GM19239 (cell line): ENCODE measurements around the gene TWF2.

Experiments used
- DNase-seq: peaks from one replicate; pipeline ENCODE4 v3.0.0; 2011; ENCODE audit warnings: low spot score; ENCODE audit not compliant: insufficient read length
- FAIRE-seq: peaks from 2 replicates; lab custom pipeline; 2011; peaks lifted over from hg19 to GRCh38; lab: Jason Lieb, UNC

Gene TWF2

GRCh38 chr3:52259448-52259847 lies 20.5 kb upstream of the TWF2 start:
- FAIRE-seq: no peak
- DNase-seq: no peak

DNA sequence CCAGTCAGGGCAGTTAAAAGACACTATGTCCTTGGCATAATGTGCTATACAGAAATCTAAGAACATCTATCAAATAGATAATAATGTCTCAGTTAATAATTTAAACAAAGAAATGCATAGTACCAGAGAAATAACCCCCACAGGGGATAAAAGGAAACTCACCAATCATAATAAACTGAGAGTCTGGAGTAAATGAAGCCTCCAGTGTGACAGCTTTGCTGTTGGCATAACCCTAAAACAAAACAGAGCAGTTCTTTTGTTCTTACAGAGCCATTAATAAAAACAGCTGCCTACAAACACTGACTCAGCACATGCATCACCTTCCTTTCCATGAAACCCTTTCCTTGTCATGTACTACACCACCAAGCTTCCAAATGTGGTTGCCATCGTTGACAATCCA lies 20.1 kb upstream of the TWF2 start:
- DNase-seq (no peak), FAIRE-seq (no peak)

DNA sequence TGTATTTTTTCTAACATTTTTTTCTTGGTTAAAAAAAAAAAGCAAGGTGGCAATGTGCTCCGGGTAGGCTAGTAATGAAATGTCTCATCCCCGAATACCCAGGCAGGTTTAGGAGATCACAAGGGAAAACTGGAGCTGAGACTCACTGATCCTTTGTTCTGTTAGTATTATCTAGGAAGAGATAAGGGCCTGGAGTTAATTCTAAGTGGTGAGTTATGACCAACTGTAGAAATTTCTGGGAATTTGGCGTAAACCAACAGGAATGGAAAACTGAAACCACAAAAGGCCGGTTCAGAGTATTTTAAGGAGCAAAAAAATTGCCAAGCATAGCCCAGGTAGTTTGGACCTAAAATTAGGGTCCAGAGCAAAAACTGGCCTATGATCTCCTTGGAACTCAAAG lies 19.0 kb upstream of the TWF2 start:
- DNase-seq: no peak
- no peak for FAIRE-seq

DNA sequence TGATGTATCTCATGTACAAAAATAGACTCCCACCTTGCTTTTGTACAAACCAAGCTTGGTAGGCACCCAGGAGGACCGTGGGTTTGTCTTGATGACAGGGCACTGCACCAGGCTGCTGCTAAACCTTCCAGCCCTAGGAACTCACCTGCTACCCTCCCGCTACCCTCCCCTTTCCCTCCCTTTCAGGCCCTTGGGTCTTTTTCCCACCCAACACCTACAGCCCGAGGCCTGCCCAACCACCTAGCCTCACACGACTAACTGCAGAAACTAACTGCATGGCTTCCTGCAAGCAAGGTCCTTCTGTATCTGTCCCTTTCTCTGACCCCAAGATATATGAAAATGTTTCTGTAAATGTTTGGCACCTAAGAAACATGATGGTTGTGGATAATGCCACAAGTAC lies 17.7 kb upstream of the TWF2 start:
- FAIRE-seq (no peak), DNase-seq (no peak)

- no peak for DNase-seq
- FAIRE-seq: no peak
These were observed 17.2 kb upstream of the TWF2 start for GRCh38 chr3:52256159-52256558.

- FAIRE-seq (no peak), DNase-seq (no peak)
These were observed 15.7 kb upstream of the TWF2 start for GRCh38 chr3:52254608-52255007.

- FAIRE-seq: peak; percentile 93
- DNase-seq: peak; percentile 93
These were observed 14.7 kb upstream of the TWF2 start for GRCh38 chr3:52253314-52254304.

- no peak for FAIRE-seq
These were observed 11.2 kb upstream of the TWF2 start for GRCh38 chr3:52250122-52250521.

GRCh38 chr3:52249683-52250082 lies 10.7 kb upstream of the TWF2 start:
- no peak for DNase-seq
- no peak for FAIRE-seq

More at GRCh38 chr3:52250122-52250521, 11.2 kb upstream of the TWF2 start:
- no peak for DNase-seq

GRCh38 chr3:52248816-52249547 lies 10.0 kb upstream of the TWF2 start:
- FAIRE-seq: no peak
- no peak for DNase-seq

DNA sequence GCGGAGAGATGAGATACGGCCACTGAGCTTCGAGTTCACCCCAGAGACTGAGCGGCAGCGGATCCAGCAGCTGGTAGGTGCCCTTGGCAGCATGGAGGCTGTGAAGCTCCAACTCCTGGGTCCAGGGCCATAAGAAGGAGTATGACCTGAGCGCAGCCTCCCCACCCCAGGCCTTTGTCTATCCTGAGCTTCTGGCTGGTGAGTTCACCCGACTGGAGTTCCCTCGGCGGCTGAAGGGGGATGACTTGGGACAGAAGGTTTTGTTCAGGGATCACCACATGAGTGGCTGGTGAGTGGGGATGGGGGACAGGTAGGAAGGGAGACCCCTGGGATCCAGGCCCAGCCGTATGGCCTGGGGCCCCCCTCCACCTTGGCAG lies 9.2 kb upstream of the TWF2 start:
- DNase-seq: no peak
- FAIRE-seq: no peak

DNA sequence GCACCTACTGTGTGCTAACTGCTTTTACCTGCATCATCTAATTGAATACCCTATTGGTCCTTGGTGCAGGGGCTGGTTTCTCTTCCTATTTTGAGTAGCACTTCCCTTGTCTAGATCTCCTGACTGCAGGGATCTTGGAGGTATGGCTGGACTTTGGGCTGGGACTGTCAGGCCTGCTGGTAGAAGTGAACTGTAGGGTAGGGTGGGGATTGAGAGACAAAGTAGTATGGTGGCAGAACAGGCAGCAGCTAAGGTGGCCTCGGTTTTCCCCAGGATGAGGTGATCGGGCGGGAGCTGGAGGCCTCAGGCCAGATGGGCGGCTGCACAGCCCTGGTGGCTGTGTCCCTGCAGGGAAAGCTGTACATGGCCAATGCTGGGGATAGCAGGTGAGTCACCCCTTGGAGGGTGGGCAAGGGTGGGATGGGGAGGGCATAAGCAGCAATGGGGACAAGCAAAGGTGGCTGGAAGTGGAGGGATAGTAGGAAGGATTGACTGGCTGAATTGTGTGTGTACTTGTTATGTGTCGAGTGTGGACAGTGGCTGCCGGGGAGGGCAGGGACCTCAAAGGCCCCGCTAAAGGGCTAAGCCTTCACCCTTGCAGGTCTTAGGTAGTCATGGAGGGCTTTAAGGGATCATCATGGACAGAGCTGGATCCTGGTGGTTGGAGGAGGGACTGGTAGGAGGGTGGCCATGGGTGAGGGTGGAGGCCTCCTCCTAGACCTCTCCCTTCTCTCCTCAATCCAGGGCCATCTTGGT lies 8.6 kb upstream of the TWF2 start:
- DNase-seq (no peak), FAIRE-seq (no peak)

DNA sequence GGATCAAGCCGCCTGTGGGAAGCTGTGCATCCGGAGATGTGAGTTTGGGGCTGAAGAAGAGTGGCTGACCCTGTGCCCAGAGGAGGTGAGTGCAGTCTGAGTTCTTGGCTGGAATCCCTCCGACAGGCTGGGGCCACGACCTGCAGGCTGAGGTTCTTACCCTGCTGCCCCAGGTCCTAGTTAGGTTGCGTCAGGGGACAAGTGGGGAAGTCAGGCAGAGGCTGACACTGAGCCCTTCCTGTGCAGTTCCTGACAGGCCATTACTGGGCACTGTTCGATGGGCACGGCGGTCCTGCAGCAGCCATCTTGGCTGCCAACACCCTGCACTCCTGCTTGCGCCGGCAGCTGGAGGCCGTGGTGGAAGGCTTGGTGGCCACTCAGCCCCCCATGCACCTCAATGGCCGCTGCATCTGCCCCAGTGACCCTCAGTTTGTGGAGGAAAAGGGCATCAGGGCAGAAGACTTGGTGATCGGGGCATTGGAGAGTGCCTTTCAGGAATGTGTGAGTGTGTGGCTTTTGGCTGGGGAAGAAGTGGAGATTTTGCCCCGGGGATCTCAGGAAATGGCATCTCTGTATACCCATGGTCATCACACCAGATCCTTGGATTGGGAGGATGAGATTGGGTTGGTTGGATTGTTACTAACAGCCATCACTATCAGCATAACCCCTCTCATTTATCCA lies 7.9 kb upstream of the TWF2 start:
- DNase-seq: no peak
- no peak for FAIRE-seq

DNA sequence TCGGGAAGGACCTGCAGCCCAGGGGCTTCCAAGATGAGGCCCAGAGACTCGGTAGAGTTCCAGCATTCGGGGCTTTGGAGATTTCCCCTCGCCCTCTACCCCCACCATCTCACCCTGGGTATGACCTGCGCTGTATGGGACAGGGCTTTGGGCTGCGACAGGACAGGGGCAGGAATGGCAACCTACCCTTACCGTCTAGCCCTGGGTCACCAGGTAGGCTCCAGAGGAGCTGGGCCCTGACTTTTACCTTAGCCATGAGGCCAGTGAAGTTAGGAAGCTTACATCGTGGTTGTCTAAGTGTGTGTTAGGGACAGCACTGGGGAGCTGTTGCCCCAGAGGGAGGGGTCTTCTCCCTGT lies 7.3 kb upstream of the TWF2 start:
- DNase-seq: no peak
- no peak for FAIRE-seq

GRCh38 chr3:52245322-52246263 lies 6.6 kb upstream of the TWF2 start, which contains the start of gene PPM1M:
Gene PPM1M (plus strand): TSS chr3:52245759. CDS start chr3:52245825, 66 bp downstream.
- DNase-seq (peak; percentile 60), FAIRE-seq (peak; percentile 76)

DNA sequence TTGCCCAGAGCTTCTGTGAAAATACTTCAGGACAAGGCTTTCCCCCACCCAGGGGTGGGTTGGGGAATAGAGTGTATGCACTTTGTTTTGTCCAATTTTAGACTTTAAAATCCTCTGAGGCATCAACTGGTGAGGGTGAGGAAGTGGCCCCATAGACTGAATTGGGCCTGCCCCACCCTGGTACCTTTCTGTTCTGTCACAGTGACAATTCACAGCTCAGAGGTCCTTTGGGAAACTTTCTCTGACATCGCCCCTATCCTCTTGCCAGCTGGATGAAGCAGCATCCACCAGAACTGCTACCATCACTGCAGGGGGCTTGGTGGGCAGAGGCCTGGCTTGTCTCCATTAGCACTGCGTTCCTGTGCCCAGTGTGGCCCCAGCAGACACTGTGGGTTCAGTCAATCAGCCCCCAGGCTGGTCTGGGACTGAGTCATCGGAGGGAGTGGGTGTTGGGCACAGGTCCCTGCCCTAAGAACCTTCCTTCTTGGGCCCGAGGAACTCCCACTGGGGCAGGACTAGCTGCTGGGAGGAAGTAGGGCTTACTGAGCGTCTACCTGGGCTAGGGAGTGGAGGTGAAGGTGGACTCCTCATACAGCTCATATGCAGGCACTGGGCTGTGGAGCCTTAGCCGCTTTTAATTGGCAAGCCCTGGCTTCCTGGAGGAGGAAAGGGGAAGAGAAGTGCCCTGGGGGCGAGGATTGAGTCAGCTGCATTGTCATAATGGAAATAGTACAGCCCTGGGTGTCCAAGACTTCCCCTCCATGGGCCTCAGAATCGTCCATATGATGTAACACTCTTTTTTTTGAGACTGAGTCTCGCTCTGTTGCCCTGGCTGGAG lies 5.1 kb upstream of the TWF2 start:
- no peak for FAIRE-seq
- peak; percentile 63 for DNase-seq

DNA sequence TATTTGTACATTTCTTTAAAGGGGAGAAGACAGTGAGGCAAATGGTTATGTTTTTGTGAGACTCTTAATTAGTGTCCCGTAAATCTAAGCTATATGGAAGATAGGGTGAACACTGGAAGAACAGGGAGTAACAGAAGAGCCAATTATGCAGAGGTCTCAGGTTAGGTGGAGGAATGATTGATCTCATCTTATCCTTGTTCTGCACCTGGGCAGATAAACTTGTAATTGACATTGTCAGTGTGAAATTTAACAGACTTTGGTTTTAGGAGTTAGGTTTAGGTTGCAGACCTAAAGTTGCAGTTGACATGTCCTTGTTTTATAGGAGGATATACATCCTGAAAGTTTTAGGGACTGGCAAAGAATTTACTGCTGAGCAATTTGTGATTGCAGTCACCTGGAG lies 3.1 kb upstream of the TWF2 start:
- FAIRE-seq (no peak), DNase-seq (no peak)

DNA sequence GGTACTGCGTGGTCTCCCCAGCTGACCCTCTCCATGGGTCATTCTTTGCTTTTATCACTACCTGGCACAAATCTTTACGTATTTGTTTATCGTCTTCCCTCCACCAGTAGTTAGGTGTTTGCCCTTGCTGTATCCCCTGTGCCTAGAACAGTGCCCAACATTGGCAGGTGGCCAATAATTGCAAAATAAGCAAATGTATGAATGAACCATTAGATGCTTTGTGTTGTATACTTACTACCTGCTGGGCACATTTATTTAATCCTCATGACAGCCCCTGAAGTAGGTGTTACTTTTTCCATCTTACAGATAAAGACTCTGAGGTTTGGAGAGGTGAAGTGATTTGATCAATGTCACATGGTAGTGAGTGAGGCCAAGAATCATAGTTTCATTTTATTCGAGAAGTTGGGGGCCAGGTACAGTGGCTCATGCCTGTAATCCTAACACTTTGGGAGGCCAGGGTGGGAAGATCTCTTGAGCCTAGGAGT lies 2.0 kb upstream of the TWF2 start:
- FAIRE-seq: no peak

More for the DNA sequence above, 2.0 kb upstream of the TWF2 start:
- DNase-seq: no peak
